HG03342 (cell line): Measurements from ENCODE around the gene MGAT4D.
"Not testable (repeated sequence)": the region's sequence is repeated elsewhere in the genome, so short reads cannot be mapped to it uniquely, and the experiment has no call there.

Experiments
- ATAC-seq: cut with Tn5 transposase; IDR thresholded peaks from one replicate; pipeline ENCODE4 v1.9.1; 2021; ENCODE audit warnings: mild to moderate bottlenecking, moderate library complexity; ENCODE audit not compliant: unreplicated experiment

Gene MGAT4D

GRCh38 chr4:140444347-140444746 is 53.7 kb downstream of the MGAT4D start:
- not testable (repeated sequence) for ATAC-seq

GRCh38 chr4:140439644-140440142 is 58.4 kb downstream of the MGAT4D start:
- ATAC-seq: no peak

- no peak for ATAC-seq
Measured at GRCh38 chr4:140427919-140428471, 70.1 kb downstream of the MGAT4D start.

GRCh38 chr4:140427106-140427918 is 70.8 kb downstream of the MGAT4D start, which contains the start of gene CLGN:
TSS of gene CLGN (minus strand) at chr4:140427648. CDS start at chr4:140413078, 14,570 bp downstream.
- ATAC-seq: peak; percentile 83

GRCh38 chr4:140426610-140427105 is 71.4 kb downstream of the MGAT4D start:
- peak; percentile 26 for ATAC-seq

- no peak for ATAC-seq
Measured at GRCh38 chr4:140423106-140423505, 75.0 kb downstream of the MGAT4D start.

GRCh38 chr4:140413130-140413969 is 84.7 kb downstream of the MGAT4D start:
- ATAC-seq: not testable (repeated sequence)

GRCh38 chr4:140408974-140409373 is 89.1 kb downstream of the MGAT4D start:
- ATAC-seq: no peak

- no peak for ATAC-seq
Measured at GRCh38 chr4:140406292-140406691, 91.8 kb downstream of the MGAT4D start.

GRCh38 chr4:140400111-140400510 is 98.0 kb downstream of the MGAT4D start:
- no peak for ATAC-seq

GRCh38 chr4:140395668-140396067 is 102.4 kb downstream of the MGAT4D start:
- ATAC-seq: no peak
